ENCODE data around the gene KAT8. TPM values are rescaled to one million over a fixed set of nuclear protein-coding genes. Genes with fewer than 3 reads are reported as not detected.
"Not testable (repeated sequence)": the region's sequence is repeated elsewhere in the genome, so short reads cannot be mapped to it uniquely, and the experiment has no call there.

The KAT8 gene
- total RNA-seq, 8 experiments from 2014 or later, result 27.9 to 64.3 (median 54.0) TPM

- H3K27ac ChIP-seq, result no peak overlapping the region
- in situ Hi-C loops (cut with MboI; ENCODE audit: low pct_unique_long_range_greater_than_20kb in 2 of 9, low sequenced_read_pairs in 9 of 9, unreplicated experiment in 9 of 9), result no loop called here
- WGBS, 10 experiments, result no CpG with 5 or more reads among the region's 6 CpGs
- peak in 2 of 8 experiments; percentile 7 to 12 for ATAC-seq (replicated peaks in 6 of 8)
- no peak overlapping the region for H3K4me3 ChIP-seq
- H3K4me1 ChIP-seq (replicated peaks in 1 of 2), result no peaks in the 10 kb centered on the region
Measured at GRCh38 chr16:31086629-31086906, 30.9 kb upstream of the KAT8 start.

DNA sequence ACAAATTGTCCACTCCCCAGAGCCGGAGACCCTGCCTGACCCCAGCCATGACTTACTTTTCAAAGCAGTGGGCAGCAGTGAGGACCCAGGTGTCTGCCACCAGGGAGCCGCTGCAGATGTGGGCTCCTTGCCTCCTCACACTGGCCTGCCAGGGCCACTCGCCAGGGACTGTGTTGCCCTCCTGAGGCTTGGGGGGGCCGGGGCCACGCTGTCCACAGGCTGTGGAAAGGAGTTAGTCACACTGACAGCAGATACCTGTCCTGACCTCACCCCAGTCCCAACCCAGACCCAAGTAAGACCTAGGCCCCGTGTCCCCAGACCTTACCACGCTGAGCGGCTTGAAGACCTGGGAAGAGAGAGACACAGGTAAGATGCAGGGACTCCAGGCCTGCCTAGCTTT is 30.0 kb upstream of the KAT8 start:
- in situ Hi-C loops (cut with MboI; ENCODE audit: low pct_unique_long_range_greater_than_20kb in 2 of 9, low sequenced_read_pairs in 9 of 9, unreplicated experiment in 9 of 9), result no loop called here
- H3K4me3 ChIP-seq, result no peak overlapping the region
- no peak for ATAC-seq (replicated peaks in 6 of 8)
- H3K4me1 ChIP-seq (replicated peaks in 1 of 2), result peaks cover under 1% of the 10 kb centered on the region in 2 donors
- WGBS, 10 experiments, result 67 to 100% (median 88%) methylated on average over 1 to 3 of the region's 8 CpGs; no CpG with 5 or more reads in 4 of the 10 experiments
- no peak overlapping the region for H3K27ac ChIP-seq

GRCh38 chr16:31087971-31088370 is 29.5 kb upstream of the KAT8 start:
- Histone ChIP-seq H3K4me3 (no peak overlapping the region), H3K27ac (no peak overlapping the region), H3K4me1 (replicated peaks in 1 of 2) (peaks cover 5% of the 10 kb centered on the region in 2 donors)
- in situ Hi-C loops (cut with MboI; ENCODE audit: low pct_unique_long_range_greater_than_20kb in 2 of 9, low sequenced_read_pairs in 9 of 9, unreplicated experiment in 9 of 9), result no loop called here
- no CpG with 5 or more reads among the region's 5 CpGs for WGBS, 10 experiments
- peak in 2 of 8 experiments; percentile 26 for ATAC-seq (replicated peaks in 6 of 8)

- peaks cover 5% of the 10 kb centered on the region in 2 donors for H3K4me1 ChIP-seq (replicated peaks in 1 of 2)
- no peak for ATAC-seq (replicated peaks in 6 of 8)
- in situ Hi-C loops (cut with MboI; ENCODE audit: low pct_unique_long_range_greater_than_20kb in 2 of 9, low sequenced_read_pairs in 9 of 9, unreplicated experiment in 9 of 9), result no loop called here
- H3K27ac ChIP-seq, result no peak within 1 kb of the TSS
- H3K4me3 ChIP-seq, result no peak within 1 kb of the TSS
- 50 to 100% (median 85%) methylated on average over 1 to 3 of the region's 15 CpGs; no CpG with 5 or more reads in 4 of the 10 experiments for WGBS, 10 experiments
Measured at GRCh38 chr16:31088459-31089183, 28.8 kb upstream of the KAT8 start, which contains the start of gene PRSS53. Gene PRSS53 (minus strand): TSS chr16:31088943. CDS start chr16:31088809, 134 bp downstream.

GRCh38 chr16:31089199-31089598 is 28.3 kb upstream of the KAT8 start:
- in situ Hi-C loops (cut with MboI; ENCODE audit: low pct_unique_long_range_greater_than_20kb in 2 of 9, low sequenced_read_pairs in 9 of 9, unreplicated experiment in 9 of 9), result no loop called here
- H3K27ac ChIP-seq, result no peak overlapping the region
- H3K4me1 ChIP-seq (replicated peaks in 1 of 2), result peaks cover 5% of the 10 kb centered on the region in 2 donors
- no peak for ATAC-seq (replicated peaks in 6 of 8)
- WGBS, 10 experiments, result 95% methylated on average over 7 of the region's 8 CpGs; no CpG with 5 or more reads in 9 of the 10 experiments
- H3K4me3 ChIP-seq, result no peak overlapping the region

DNA sequence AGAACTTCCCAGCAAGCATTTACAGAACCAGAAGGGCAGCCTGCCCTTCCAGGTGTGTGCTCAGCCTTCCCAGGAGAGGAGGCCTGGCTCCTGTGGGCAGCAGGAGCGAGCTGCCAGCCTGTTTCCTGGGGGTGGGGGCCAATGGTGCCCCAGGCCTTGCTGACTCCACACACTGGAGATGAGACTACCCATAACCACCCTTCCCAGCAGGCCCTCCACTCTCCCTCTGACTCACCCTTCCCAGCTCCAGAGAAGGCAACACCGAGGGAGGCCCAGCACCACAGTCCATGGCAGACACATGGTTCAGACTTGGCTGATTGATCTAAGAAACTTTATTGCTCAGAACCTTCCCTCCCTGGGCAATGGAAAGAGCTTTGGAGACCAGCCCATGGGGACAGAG is 26.9 kb upstream of the KAT8 start:
- Histone ChIP-seq H3K4me3 (no peak overlapping the region), H3K4me1 (replicated peaks in 1 of 2) (peaks cover 5% of the 10 kb centered on the region in 2 donors), H3K27ac (no peak overlapping the region)
- peak in 1 of 8 experiments; percentile 3 for ATAC-seq (replicated peaks in 6 of 8)
- in situ Hi-C loops (cut with MboI; ENCODE audit: low pct_unique_long_range_greater_than_20kb in 2 of 9, low sequenced_read_pairs in 9 of 9, unreplicated experiment in 9 of 9), result no loop called here
- 17 to 100% (median 80%) methylated on average over 1 of the region's 2 CpGs; no CpG with 5 or more reads in 6 of the 10 experiments for WGBS, 10 experiments

- in situ Hi-C loops (cut with MboI; ENCODE audit: low pct_unique_long_range_greater_than_20kb in 2 of 9, low sequenced_read_pairs in 9 of 9, unreplicated experiment in 9 of 9), result no loop called here
- Histone ChIP-seq H3K4me1 (replicated peaks in 1 of 2) (peaks cover 5% of the 10 kb centered on the region in 2 donors), H3K27ac (no peak overlapping the region), H3K4me3 (peak overlapping the region in 1 of 5 donors; percentile 70)
- 11 to 85% (median 72%) methylated on average over 1 to 4 of the region's 5 CpGs; no CpG with 5 or more reads in 6 of the 10 experiments for WGBS, 10 experiments
- peak in 1 of 8 experiments; percentile 17 for ATAC-seq (replicated peaks in 6 of 8)
Measured at GRCh38 chr16:31092330-31092729, 25.1 kb upstream of the KAT8 start.

DNA sequence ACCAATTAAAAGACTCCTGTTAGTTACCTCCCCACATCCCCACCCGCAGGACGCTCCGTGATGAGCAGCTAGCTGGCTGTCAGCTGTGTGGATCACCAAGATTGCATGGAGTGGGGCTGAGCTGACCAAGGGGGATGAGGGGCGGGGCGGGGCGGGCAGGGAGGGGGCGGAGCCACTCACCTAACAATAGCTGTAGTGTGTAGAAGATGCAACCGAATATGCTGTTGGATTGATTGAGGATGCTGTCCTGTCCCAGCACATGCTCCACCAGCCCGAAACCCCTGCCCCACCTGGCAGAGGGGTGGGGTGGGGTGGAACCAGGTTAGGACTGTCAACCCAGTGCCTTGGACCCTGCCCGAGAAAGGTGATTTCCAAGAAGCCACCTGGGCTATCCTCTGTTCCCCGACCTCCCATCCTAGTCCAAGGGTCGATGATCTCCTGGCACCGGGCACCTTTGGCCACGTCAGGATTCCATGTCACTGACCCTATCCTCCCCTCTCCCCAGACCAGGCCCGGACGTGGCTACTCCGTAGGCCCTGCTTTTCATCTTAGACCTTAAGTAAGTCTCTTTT is 24.2 kb upstream of the KAT8 start:
- peak overlapping the region; percentile 60 to 70 (median 65) for H3K4me3 ChIP-seq
- in situ Hi-C loops (cut with MboI; ENCODE audit: low pct_unique_long_range_greater_than_20kb in 2 of 9, low sequenced_read_pairs in 9 of 9, unreplicated experiment in 9 of 9), result no loop called here
- H3K27ac ChIP-seq, result peak overlapping the region; percentile 27 to 81
- WGBS, 10 experiments, result 0 to 40% (median 10%) methylated on average over 1 to 9 of the region's 17 CpGs; no CpG with 5 or more reads in 3 of the 10 experiments
- ATAC-seq (replicated peaks in 6 of 8), result peak in 6 of 8 experiments; percentile 3 to 60 (median 54)
- H3K4me1 ChIP-seq (replicated peaks in 1 of 2), result peaks cover 5% of the 10 kb centered on the region in 2 donors

DNA sequence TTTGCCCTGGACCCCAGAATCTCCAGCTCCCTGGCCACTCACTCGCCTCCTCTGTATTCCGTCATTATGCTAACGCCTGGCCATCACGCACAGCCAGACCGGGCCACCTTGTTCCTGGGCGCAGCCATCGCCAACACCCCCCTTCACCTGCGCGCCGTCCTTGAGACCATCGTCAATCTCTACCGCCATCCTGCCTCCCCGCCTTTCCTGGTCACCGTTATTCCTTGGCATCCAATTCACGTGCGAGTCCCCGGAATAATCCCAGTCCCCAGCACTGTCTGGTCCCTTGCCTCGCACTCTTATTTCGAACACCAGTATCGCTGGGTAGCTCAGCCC is 23.4 kb upstream of the KAT8 start:
- peak overlapping the region; percentile 77 to 81 for H3K27ac ChIP-seq
- peak overlapping the region; percentile 60 to 70 (median 65) for H3K4me3 ChIP-seq
- ATAC-seq (replicated peaks in 6 of 8), result peak; percentile 5 to 30 (median 16)
- WGBS, 10 experiments, result 0% methylated on average over 1 to 14 of the region's 20 CpGs; no CpG with 5 or more reads in 3 of the 10 experiments
- in situ Hi-C loops (cut with MboI; ENCODE audit: low pct_unique_long_range_greater_than_20kb in 2 of 9, low sequenced_read_pairs in 9 of 9, unreplicated experiment in 9 of 9), result no loop called here
- peaks cover 5% of the 10 kb centered on the region in 2 donors for H3K4me1 ChIP-seq (replicated peaks in 1 of 2)

DNA sequence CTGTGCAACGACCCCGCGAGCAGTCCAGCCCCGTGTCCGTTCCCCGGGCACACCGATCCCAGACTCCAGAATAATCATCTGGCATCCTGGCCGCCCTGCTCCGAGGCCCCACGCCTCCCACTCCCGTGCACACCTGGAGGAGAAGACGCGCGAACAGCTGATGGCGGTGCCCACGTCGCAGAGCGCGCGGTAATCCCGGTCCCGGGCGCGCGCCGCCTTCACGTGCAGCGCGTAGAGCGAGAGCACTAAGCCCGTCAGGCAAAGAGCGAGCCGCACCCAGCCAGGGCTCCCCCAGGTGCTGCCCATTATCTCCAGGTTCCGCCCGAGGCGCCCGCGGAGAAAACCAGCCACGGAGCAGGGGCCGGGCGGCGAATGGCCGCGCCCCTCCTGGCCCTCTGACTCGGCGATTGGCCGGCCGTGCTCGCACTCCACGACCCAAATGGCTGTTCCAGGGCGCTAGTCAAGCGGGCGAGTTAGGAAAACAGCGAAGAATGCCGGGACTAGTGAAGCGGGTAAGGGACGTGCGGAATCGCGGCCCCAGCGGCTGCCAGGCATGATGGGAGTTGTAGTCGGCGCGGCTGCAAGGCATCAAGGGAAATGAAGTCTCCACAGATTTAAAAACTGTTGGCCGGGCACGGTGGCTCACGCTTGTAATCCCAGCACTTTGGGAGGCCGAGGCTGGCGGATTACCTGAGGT is 22.9 kb upstream of the KAT8 start, which contains the start of gene VKORC1:
Gene VKORC1 (minus strand): TSS at position 374 of the 697 bp plus-strand sequence. CDS start 68 bp downstream, at position 306.
- peak within 1 kb of the TSS; percentile 60 to 70 (median 65) for H3K4me3 ChIP-seq
- in situ Hi-C loops (cut with MboI; ENCODE audit: low pct_unique_long_range_greater_than_20kb in 2 of 9, low sequenced_read_pairs in 9 of 9, unreplicated experiment in 9 of 9), result no loop called here
- peak; percentile 88 to 97 (median 92) for ATAC-seq (replicated peaks in 6 of 8)
- WGBS, 10 experiments, result 0% methylated on average over 3 to 29 of the region's 69 CpGs; no CpG with 5 or more reads in 5 of the 10 experiments
- H3K4me1 ChIP-seq (replicated peaks in 1 of 2), result peaks cover 5% of the 10 kb centered on the region in 2 donors
- peak within 1 kb of the TSS; percentile 77 to 81 for H3K27ac ChIP-seq

DNA sequence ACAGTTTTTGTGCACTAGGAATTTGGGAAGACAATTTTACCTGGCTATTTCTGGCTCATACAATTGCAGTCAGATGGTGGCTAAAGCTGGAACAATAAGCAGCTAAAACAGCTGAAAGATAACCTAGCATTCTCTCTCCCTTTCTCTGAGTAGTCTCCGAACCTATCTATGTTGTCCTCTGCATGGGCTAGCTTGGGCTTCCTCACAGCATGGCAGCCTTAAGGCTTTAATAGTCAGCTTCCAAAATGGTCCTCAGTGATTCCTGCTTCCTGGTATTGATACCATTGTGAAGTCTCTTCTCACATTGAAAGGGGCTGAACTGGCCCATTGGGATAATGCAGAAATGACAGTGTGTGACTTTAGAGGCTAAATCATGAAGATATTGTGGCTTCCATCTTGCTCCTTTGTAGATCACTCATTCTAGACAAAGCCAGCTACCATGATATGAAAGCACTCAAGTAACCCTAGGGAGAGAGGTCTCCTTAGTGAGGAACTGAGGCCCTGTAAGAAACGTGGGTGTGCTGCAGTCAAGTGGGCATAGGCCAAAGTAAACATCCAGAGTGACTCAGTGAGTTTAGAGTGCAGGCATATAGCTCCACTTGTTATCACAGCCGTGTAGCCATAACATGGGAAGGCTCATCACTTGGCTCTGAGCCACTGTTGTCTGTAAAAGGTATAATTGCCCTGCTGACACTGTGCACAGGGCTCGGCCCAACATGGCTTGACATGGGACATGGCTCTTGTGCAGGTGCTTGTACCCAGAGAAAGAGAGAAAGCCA is 17.4 kb upstream of the KAT8 start:
- no peak for ATAC-seq (replicated peaks in 6 of 8)
- in situ Hi-C loops (cut with MboI; ENCODE audit: low pct_unique_long_range_greater_than_20kb in 2 of 9, low sequenced_read_pairs in 9 of 9, unreplicated experiment in 9 of 9), result no loop called here
- H3K4me1 ChIP-seq (replicated peaks in 1 of 2), result no peaks in the 10 kb centered on the region
- H3K27ac ChIP-seq, result no peak overlapping the region
- no peak overlapping the region for H3K4me3 ChIP-seq
- 0 to 83% (median 45%) methylated on average over 1 to 4 of the region's 4 CpGs for WGBS, 10 experiments

DNA sequence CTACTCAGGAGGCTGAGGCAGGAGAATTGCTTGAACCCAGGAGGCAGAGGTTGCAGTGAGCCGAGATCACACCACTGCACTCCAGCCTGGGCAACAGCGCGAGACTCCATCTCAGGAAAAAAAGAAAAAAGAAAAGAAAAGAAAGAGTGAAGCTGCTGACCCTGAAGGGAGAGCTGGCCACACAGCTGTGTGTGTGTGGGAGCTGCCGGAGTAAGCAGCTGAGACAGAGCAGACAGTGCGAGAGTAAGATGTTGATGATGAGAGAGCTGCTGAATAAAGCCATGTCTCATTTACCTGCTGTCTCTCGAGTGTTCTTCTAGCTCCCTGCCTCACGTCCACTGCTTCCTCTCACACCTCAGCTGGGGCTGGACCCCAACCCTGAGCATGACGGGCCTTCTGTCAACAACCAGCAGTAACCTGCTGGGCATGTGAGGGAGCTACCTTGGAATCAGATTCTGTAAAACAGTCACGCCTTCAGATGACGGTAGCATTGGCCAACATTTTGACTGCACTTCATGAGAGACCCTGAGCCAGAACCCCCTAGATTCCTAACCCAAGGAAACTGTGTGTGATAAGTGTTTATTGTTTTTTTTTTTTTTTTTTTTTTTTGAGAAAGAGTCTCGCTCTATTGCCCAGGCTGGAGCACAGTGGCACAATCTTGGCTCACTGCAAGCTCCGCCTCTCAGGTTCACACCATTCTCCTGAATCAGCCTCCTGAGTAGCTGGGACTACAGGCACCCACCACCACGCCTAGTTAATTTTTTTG is 16.4 kb upstream of the KAT8 start:
- H3K4me1 ChIP-seq (replicated peaks in 1 of 2); ATAC-seq (replicated peaks in 6 of 8); in situ Hi-C loops (cut with MboI; ENCODE audit: low pct_unique_long_range_greater_than_20kb in 2 of 9, low sequenced_read_pairs in 9 of 9, unreplicated experiment in 9 of 9); H3K27ac ChIP-seq; H3K4me3 ChIP-seq: not testable (repeated sequence)
- WGBS, 10 experiments, result 40 to 100% (median 60%) methylated on average over 1 to 7 of the region's 13 CpGs; no CpG with 5 or more reads in 4 of the 10 experiments
